Lower leg skin (tissue), 4 donors: Measurements from ENCODE around the gene ALG9. TPM values are rescaled to one million over a fixed set of nuclear protein-coding genes. Genes with fewer than 3 reads are reported as not detected.

Experiments
- DNase-seq, 2 donors: peaks; one replicate each; pipeline ENCODE4 v3.0.0-alpha.2; 2019; ENCODE audit warnings: low spot score in 2 of 2
- H3K4me3 ChIP-seq: fragments of 200-600 bp; sonication (generic); 2 replicates; pipeline ENCODE4 v1.5.1; 2017; ENCODE audit warnings: mild to moderate bottlenecking, low read depth; ENCODE audit not compliant: poor library complexity, severe bottlenecking
- POLR2A ChIP-seq, 2 donors: fragments of 450-650 bp; IDR thresholded peaks; one replicate each; pipeline ENCODE4 v1.6.1; 2016 to 2017; ENCODE audit warnings: antibody characterized with exemption in 2 of 2, mild to moderate bottlenecking in 1 of 2, moderate library complexity in 1 of 2
- WGBS, 2 donors: methylation state at CpG; one replicate each; pipeline ENCODE4 v1.1.5; 2018; 5-methylcytosine and 5-hydroxymethylcytosine counted together
- intact Hi-C: fragments of 100-400 bp; cut with DNase I; formaldehyde crosslinking; loops from one replicate; pipeline ENCODE4 v1.15.0; 2023; ENCODE audit warnings: low total_unique reads
- total RNA-seq, 4 donors: library from RNA; depleted of rRNA; stranded (reverse); fragments of >200 nt; gene quantifications; one replicate each; pipeline ENCODE4 v1.1.0, GENCODE V29; 2016
- TF ChIP-seq, protein P1 (sequence below), 3 donors: fragments of 450-650 bp; IDR thresholded peaks; one replicate each; pipeline ENCODE4 v1.5.1; 2016; ENCODE audit warnings: antibody characterized with exemption in 3 of 3, mild to moderate bottlenecking in 3 of 3, moderate library complexity in 2 of 3

ALG9 gene
- total RNA-seq, 4 donors from 2014 or later, result 24.4 to 38.1 (median 29.0) TPM

- WGBS, 2 donors, result 69 to 89% methylated on average over 5 of the region's 5 CpGs
- no peak for DNase-seq
- no peak overlapping the region for H3K4me3 ChIP-seq
- TF ChIP-seq POLR2A (IDR thresholded peaks at IDR 0.05), result no peak
- TF ChIP-seq, protein P1, sequence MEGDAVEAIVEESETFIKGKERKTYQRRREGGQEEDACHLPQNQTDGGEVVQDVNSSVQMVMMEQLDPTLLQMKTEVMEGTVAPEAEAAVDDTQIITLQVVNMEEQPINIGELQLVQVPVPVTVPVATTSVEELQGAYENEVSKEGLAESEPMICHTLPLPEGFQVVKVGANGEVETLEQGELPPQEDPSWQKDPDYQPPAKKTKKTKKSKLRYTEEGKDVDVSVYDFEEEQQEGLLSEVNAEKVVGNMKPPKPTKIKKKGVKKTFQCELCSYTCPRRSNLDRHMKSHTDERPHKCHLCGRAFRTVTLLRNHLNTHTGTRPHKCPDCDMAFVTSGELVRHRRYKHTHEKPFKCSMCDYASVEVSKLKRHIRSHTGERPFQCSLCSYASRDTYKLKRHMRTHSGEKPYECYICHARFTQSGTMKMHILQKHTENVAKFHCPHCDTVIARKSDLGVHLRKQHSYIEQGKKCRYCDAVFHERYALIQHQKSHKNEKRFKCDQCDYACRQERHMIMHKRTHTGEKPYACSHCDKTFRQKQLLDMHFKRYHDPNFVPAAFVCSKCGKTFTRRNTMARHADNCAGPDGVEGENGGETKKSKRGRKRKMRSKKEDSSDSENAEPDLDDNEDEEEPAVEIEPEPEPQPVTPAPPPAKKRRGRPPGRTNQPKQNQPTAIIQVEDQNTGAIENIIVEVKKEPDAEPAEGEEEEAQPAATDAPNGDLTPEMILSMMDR (IDR thresholded peaks at IDR 0.05), result no peak
- intact Hi-C loops, result no loop called here
Measured at GRCh38 chr11:111759778-111760407, 111.5 kb downstream of the ALG9 start.

DNA sequence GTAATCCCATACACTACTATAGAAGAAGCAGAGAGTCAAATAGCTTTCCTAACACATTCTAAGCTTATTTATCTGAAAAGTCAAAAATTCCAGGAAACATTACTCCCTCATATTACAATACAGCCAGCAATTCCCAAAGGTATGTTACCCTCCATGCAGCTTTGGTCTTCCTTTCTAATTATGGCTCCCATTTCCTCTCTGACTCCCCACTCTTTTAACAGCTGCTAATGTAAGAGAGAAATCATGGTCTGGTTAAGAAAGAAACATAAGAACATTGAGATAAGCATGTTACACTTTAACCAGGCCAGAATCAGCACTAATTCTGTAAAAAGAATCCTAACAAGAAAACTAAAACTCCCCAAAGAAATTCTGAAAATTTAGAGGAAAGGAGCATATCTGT lies 112.0 kb downstream of the ALG9 start:
- DNase-seq, result no peak
- H3K4me3 ChIP-seq, result no peak overlapping the region
- intact Hi-C loops, result no loop called here
- TF ChIP-seq POLR2A (IDR thresholded peaks at IDR 0.05), result no peak
- TF ChIP-seq, protein P1 (IDR thresholded peaks at IDR 0.05), result no peak

DNA sequence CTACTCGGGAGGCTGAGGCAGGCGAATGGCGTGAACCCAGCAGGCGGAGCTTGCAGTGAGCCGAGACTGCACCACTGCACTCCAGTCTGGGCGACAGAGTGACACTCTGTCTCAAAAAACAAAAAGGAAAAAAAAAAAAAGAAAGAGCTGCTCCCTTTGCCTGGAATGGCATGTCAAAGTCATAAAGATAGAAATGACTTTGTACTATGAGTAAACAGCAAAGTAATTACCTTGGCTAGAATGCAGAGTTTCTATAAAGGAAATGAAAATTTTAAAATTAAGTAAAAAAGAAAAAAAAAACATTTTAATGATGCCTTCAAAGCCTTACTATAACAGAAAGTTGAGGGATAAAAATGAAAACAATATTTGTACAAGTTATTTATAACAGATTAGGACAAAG lies 115.3 kb downstream of the ALG9 start:
- TF ChIP-seq, protein P1 (IDR thresholded peaks at IDR 0.05), result no peak
- no peak for TF ChIP-seq POLR2A (IDR thresholded peaks at IDR 0.05)
- intact Hi-C loops, result no loop called here
- no peak for DNase-seq
- 91 to 95% methylated on average over 6 of the region's 6 CpGs for WGBS, 2 donors
- no peak overlapping the region for H3K4me3 ChIP-seq

DNA sequence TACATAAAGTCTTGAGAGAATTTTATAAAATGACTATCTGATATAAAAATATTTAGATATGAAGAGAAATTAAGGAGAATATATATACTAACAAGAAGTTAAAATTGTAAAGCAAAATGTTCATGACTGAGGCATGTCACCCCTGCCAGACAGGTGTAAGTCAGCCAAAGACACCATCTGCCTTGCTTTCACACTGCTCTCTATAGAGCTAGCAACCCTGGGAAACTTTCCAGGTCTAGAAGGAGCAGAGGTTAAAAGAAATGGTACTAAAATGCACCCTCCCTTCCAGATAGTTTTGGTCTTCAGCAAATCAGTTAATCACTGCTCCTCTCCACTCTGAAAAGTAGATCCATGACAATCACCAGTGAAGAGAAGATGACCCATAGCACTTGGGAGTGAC lies 121.7 kb downstream of the ALG9 start:
- no peak for TF ChIP-seq POLR2A (IDR thresholded peaks at IDR 0.05)
- TF ChIP-seq, protein P1 (IDR thresholded peaks at IDR 0.05), result no peak
- H3K4me3 ChIP-seq, result no peak overlapping the region
- intact Hi-C loops, result no loop called here
- DNase-seq, result no peak

- TF ChIP-seq, protein P1 (IDR thresholded peaks at IDR 0.05), result no peak
- no peak for TF ChIP-seq POLR2A (IDR thresholded peaks at IDR 0.05)
- DNase-seq, result no peak
- H3K4me3 ChIP-seq, result no peak overlapping the region
- 58 to 66% methylated on average over 7 of the region's 7 CpGs for WGBS, 2 donors
- intact Hi-C loops, result no loop called here
Measured at GRCh38 chr11:111748035-111748804, 123.2 kb downstream of the ALG9 start.
